ENCODE data around the gene ENTPD7.

The ENTPD7 gene

GRCh38 chr10:99652800-99653390 lies 6.4 kb upstream of the ENTPD7 start:
- no peak for DNase-seq

- no peak for DNase-seq
Measured at GRCh38 chr10:99654390-99655175, 4.7 kb upstream of the ENTPD7 start.

GRCh38 chr10:99656199-99657064 lies 2.9 kb upstream of the ENTPD7 start:
- DNase-seq, result no peak

DNA sequence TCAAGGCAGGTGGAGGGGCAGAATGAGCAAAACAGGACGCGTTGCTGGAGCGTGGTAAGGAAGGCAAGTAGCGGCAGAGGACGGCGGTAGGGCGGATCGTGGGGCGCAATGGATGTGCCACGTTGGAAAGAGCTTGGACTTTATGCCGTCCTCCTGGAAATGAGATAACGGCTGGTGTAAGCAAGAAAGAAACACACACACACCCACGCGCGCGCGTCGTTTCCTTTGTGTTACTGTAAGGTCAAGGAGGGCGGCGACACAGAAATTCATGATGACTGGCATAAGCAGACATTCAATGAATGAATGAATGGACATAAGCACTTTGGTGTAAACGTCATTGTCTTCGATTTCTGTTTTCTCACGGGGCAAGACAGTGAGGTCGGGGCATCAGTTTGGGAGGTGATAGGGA lies 683 bp upstream of the ENTPD7 start:
- DNase-seq, result peak; percentile 18

GRCh38 chr10:99659868-99660366 lies 608 bp downstream of the ENTPD7 start:
- no peak for DNase-seq

GRCh38 chr10:99660662-99661376 lies 1.5 kb downstream of the ENTPD7 start:
- DNase-seq, result no peak

GRCh38 chr10:99661377-99661763 lies 2.1 kb downstream of the ENTPD7 start:
- no peak for DNase-seq

- no peak for DNase-seq
Measured at GRCh38 chr10:99665304-99665703, 6.0 kb downstream of the ENTPD7 start.

DNA sequence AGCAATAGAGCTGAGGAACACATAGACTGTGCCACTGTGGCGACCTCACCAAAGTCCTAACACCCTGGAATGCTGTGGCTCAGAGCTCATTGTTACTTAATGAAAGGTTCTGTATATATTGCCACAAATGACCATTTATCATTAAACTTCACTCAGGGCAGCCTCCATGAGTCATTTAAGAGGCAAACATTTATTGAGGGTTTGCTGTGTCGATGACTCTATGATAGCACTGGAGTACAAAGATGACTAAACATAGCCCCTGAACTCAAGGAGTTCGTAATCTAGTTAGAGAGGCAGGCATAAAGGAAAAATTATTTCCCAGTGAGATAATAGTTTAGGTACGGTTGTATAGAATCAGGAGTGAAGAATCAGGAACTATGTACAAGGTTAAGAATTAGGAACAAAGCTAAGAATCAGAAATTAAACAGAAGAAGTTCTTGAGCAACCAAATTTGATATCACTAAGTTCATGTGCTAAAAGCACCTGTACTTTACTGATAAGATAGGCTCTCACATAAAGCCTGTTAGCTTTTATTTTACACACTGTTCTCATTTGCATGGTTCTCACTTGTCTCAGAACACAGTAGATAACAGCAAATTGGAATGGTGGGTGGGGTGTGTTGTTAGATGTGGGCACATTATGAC lies 7.9 kb downstream of the ENTPD7 start:
- DNase-seq, result no peak

DNA sequence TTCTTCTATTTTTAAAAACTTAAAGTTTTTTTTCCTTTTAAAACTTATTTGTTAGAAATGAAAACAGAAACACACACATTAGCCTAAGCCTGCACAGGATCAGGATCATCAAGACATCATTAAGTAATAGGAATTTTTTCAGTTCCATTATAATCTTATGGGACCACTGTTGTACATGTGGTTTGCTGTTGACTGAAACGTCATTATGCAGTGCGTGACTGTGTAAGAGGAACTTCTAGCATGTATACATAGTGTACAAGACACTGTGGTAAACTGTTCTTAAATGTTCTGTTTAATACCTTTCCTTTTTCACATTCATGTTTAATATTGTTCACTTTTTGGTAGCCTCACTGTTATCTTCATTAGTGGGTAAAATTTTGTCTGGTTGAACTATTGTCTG lies 12.1 kb downstream of the ENTPD7 start:
- DNase-seq, result no peak

GRCh38 chr10:99672884-99673283 lies 13.6 kb downstream of the ENTPD7 start:
- no peak for DNase-seq

DNA sequence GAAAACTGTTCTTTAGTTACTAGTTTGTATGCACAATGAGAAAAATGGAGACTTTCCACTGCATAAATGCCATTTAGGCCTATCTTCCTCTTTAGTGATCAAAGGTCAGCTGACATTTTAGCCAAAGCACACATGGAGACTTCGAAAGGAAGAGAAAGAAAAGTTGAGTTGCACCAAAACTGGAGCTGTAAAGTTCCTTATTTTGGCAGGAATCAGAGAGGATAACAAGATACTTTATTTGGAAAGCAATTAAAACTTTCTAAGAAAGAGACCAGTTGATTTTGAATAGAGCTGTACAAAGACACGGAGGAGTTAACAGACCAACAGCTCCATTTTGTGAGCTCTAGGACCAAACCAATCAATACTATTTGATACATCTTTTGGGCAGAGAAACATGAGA lies 14.2 kb downstream of the ENTPD7 start:
- no peak for DNase-seq

DNA sequence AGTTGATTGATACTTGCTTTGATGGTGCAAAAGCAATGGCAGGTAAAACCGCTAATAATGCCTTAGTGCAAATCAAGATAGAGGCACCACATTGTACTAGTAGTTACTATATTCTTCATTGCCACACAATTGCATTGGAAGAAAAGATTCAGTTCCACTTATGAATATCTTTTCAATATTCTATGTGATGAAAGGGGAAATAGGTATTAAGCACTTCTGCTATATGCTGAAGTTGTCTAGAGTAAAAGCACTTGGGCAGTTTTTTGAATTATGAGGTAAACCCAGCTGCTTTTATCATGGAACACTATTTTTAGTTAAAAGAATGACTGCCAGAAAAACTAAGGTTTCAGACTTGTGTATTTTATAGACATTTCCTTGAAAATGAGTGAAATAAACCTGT lies 15.5 kb downstream of the ENTPD7 start:
- no peak for DNase-seq

DNA sequence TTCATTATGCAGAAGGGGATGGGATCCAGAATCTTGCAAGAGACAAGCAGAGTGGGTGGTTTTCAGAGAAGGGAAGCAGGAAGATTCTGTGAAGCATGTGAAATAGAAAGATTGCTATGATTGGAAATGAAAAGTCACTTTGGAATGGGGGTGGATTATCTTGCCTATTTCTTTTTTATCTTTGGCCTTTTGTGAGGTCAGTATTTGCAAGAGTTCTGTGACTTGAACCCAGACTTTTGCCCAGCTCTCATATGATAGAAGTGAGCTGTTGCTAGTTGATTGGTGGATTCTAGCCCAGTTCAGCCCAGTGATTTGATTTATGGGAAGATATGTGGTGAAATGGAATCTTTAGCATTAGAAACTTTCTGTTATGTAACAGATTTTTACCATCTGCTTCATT lies 17.1 kb downstream of the ENTPD7 start:
- no peak for DNase-seq

DNA sequence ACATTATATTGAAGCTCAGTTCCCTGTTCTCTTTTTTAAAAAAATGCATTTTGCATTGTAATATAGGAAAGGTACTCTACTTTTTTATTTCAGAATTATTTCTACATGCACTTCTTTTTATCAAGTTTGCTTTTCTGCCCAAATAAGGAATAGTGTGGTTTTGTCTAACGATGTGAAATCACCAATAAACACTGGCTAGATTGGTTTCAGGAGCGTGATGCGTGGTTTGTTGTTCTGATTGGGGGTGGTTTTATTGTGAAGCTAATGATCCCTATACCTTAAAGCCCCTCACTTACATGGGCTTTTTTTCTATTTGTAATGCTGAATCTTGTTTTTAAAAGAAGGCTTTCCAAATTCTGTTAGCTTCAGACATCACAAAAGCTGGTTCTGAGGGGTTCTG lies 17.6 kb downstream of the ENTPD7 start:
- no peak for DNase-seq

DNA sequence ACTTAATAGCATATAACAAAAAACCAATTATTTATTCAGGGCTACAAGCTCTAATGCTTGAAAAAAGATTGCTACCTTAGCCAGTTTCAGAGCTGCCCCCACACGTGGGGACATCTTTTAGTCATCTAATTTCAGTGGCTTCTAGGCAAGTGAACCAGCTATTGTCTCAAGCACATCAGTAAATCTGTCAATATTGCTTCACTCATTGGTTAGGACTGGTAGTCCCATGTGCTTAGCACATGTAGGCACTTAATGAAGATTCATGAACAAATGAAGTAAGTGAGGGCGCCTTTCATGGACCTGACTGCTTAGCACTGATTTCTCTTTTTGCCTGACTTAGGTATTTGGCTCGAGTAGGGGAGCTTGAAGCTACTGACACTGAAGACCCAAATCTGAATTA lies 19.6 kb downstream of the ENTPD7 start:
- DNase-seq, result no peak

DNA sequence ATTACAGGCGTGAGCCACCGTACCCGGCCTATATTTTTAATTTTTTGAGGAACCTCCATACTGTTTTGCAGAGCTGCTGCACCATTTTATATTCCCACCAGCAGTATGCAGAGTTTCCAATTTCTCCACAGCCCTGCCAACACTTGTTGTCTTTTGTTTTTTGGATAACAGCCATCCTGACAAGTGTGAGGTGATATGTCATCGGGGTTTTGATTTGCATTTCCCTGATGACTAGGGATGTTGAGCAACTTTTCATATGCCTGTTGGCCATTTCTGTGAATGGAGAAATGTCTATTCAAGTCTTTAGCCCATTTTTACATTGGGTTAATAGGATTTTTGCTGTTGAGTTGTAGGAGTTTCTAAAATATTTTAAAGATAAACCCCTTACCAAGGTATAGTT lies 22.2 kb downstream of the ENTPD7 start:
- DNase-seq, result no peak

GRCh38 chr10:99682032-99682431 lies 22.7 kb downstream of the ENTPD7 start:
- DNase-seq, result no peak

GRCh38 chr10:99682752-99683151 lies 23.4 kb downstream of the ENTPD7 start:
- no peak for DNase-seq

DNA sequence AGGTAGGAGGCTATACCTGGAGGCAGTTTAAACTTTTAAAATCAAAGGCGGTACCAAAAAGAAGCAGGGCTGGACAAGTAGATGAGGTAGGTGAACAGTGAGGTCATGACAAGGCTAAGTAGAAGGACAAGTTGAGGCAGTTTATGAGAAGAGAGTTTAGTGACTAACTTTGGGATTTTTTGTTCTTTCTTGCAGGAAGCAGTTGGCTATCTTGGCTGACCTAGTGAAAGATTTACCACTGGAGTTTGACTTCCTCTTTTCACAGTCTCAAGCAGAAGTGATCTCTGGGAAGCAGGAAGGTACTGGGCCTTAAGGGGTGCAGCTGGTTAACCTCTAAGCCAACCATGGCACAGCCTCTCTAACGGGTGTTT lies 26.3 kb downstream of the ENTPD7 start:
- DNase-seq, result no peak

- DNase-seq, result no peak
Measured at GRCh38 chr10:99689461-99689860, 30.2 kb downstream of the ENTPD7 start.

DNA sequence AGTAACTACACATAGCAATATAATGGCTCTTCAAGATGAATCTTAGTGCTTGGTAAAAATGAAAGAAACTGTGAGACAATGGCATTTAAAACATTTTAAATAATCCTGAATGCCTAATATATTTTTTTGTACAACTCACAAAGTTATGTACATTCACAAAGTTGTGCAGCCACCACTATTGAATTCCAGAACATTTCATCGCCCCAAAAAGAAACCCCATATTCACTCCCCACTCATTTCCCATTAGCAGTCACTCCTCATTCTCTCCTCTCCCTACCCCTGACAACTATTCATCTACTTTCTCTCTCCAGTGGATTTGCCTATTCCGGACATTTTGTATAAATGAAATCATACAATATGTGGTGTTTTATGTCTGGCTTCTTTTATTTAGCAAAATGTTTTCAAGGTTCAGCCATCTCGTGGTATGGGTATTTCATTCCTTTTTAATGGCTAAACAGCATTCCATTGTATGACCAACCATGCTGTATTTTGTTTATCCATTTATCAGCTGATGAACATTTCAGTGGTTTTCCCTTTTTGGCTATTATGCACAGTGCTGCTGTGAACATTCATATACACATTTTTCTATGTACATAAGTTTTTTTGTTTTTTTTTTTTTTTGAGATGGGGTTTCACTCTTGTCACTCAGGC lies 34.7 kb downstream of the ENTPD7 start:
- DNase-seq, result no peak
